GM10847 (cell line): ENCODE data around the gene RBMS3.

Experiments
- POLR2A ChIP-seq: IDR thresholded peaks from 2 replicates; pipeline ENCODE4 v1.6.1; 2011; ENCODE audit not compliant: insufficient read length; ENCODE audit errors: extremely low read depth

Gene RBMS3

GRCh38 chr3:29594261-29594660, 313.4 kb downstream of the RBMS3 start:
- no peak for TF ChIP-seq POLR2A

- no peak for TF ChIP-seq POLR2A
Measured at GRCh38 chr3:29597376-29598008, 316.6 kb downstream of the RBMS3 start.

- no peak for TF ChIP-seq POLR2A
Measured at GRCh38 chr3:29601861-29602585, 321.2 kb downstream of the RBMS3 start.

GRCh38 chr3:29605845-29606244, 325.0 kb downstream of the RBMS3 start:
- TF ChIP-seq POLR2A = no peak

GRCh38 chr3:29606416-29606815, 325.5 kb downstream of the RBMS3 start:
- no peak for TF ChIP-seq POLR2A

- no peak for TF ChIP-seq POLR2A
Measured at GRCh38 chr3:29608414-29609327, 327.8 kb downstream of the RBMS3 start.

GRCh38 chr3:29609328-29609811, 328.5 kb downstream of the RBMS3 start:
- no peak for TF ChIP-seq POLR2A

GRCh38 chr3:29610781-29611180, 329.9 kb downstream of the RBMS3 start:
- TF ChIP-seq POLR2A = no peak

GRCh38 chr3:29611252-29611651, 330.4 kb downstream of the RBMS3 start:
- no peak for TF ChIP-seq POLR2A

- TF ChIP-seq POLR2A = no peak
Measured at GRCh38 chr3:29612536-29612935, 331.7 kb downstream of the RBMS3 start.

- no peak for TF ChIP-seq POLR2A
Measured at GRCh38 chr3:29614954-29615353, 334.1 kb downstream of the RBMS3 start.

- no peak for TF ChIP-seq POLR2A
Measured at GRCh38 chr3:29618395-29619282, 337.8 kb downstream of the RBMS3 start.

- no peak for TF ChIP-seq POLR2A
Measured at GRCh38 chr3:29619676-29620075, 338.8 kb downstream of the RBMS3 start.
